Cerebellar nuclear complex (tissue), 1 donor: ENCODE measurements around the gene MIR17HG.
A peak's percentile ranks its signal among the peaks of the same experiment; 100 is the strongest.
"Not testable (repeated sequence)": the region's sequence is repeated elsewhere in the genome, so short reads cannot be mapped to it uniquely, and the experiment has no call there.

Source experiments
- DNase-seq, 2 experiments: peaks; one replicate each; lab custom pipeline; 2025; lab: John Stamatoyannopoulos, UW

Gene MIR17HG

GRCh38 chr13:91347996-91348905 is 764 bp downstream of the MIR17HG start:
- no peak for DNase-seq

GRCh38 chr13:91348906-91349435 is 1.5 kb downstream of the MIR17HG start:
- DNase-seq = peak in 1 of 2 experiments; percentile 12

- no peak for DNase-seq
These were observed 2.8 kb downstream of the MIR17HG start for GRCh38 chr13:91349992-91350911.

GRCh38 chr13:91351123-91351522 is 3.6 kb downstream of the MIR17HG start:
- no peak for DNase-seq

- no peak for DNase-seq
These were observed 4.5 kb downstream of the MIR17HG start for GRCh38 chr13:91351980-91352379.

GRCh38 chr13:91352891-91353290 is 5.4 kb downstream of the MIR17HG start:
- not testable (repeated sequence) for DNase-seq

GRCh38 chr13:91353494-91353893 is 6.0 kb downstream of the MIR17HG start:
- DNase-seq = no peak

- DNase-seq = no peak
These were observed 7.8 kb downstream of the MIR17HG start for GRCh38 chr13:91355099-91355825.

GRCh38 chr13:91355826-91356710 is 8.6 kb downstream of the MIR17HG start:
- no peak for DNase-seq

GRCh38 chr13:91356919-91357612 is 9.6 kb downstream of the MIR17HG start:
- no peak for DNase-seq

GRCh38 chr13:91357613-91358386 is 10.3 kb downstream of the MIR17HG start:
- no peak for DNase-seq

- no peak for DNase-seq
These were observed 10.9 kb downstream of the MIR17HG start for GRCh38 chr13:91358387-91358782.

GRCh38 chr13:91359111-91359510 is 11.6 kb downstream of the MIR17HG start:
- DNase-seq = no peak

GRCh38 chr13:91359631-91360030 is 12.1 kb downstream of the MIR17HG start:
- DNase-seq = no peak

GRCh38 chr13:91360246-91360751 is 12.8 kb downstream of the MIR17HG start:
- DNase-seq = no peak

- no peak for DNase-seq
These were observed 14.3 kb downstream of the MIR17HG start for GRCh38 chr13:91361755-91362271.

- DNase-seq = no peak
These were observed 15.4 kb downstream of the MIR17HG start for GRCh38 chr13:91362908-91363307.

- DNase-seq = no peak
These were observed 20.6 kb downstream of the MIR17HG start for GRCh38 chr13:91368101-91368500.
